ENCODE measurements around the gene NBAS.
"Not testable (repeated sequence)": the region's sequence is repeated elsewhere in the genome, so short reads cannot be mapped to it uniquely, and the experiment has no call there.

The NBAS gene

DNA sequence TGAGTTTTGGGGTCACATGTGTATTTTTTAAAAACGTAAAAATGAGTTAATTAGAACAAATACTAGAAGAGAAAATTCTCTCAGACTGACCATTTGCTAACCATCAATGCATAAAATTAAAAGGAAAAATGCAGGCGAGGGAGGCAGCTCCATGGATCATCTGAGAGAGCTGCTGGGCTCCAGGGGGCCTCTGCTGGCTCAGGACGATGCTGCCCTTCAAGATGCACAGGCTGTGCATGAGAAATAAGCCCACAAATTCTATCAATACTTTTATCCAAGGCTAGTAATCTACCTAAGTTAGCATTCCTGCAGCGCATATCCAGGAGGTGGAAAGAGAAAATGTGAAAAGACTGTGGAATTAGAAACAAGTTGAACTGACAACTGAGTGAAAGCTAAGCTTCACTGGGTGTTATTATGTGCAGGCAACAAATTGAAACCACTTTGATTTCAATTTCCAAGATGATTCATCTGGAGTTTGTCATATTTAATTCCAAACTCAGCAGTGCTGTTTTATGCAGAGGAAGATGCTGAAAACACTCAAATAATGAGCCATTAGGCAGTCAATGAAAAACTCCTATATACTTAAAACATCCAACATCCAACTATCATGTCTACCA is 261.1 kb downstream of the NBAS start:
- no peak for DNase-seq

DNA sequence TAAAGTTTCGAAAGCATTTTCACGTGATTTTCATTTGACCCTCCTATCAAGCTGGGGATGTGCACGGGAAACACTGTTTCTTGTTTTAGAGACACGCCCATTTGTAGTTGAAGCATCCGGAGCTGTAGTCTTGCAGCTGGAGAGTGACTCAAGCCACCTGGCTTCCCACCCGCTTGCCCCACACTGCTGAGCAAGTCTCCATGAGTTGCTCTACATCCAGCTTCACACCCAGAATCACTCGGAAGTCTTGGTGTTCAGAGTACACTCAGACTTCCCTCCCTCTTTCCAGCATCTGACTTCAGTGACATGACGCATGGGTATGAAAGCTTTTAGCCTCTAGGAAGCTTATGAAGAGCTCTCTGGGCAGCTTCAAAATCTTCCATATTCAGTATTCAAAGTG is 262.4 kb downstream of the NBAS start:
- DNase-seq = no peak

- no peak for DNase-seq
These were observed 267.7 kb downstream of the NBAS start for GRCh38 chr2:15293262-15293937.

GRCh38 chr2:15287447-15288184 is 273.5 kb downstream of the NBAS start:
- no peak for DNase-seq

GRCh38 chr2:15284614-15285013 is 276.5 kb downstream of the NBAS start:
- no peak for DNase-seq

GRCh38 chr2:15281681-15282080 is 279.5 kb downstream of the NBAS start:
- no peak for DNase-seq

DNA sequence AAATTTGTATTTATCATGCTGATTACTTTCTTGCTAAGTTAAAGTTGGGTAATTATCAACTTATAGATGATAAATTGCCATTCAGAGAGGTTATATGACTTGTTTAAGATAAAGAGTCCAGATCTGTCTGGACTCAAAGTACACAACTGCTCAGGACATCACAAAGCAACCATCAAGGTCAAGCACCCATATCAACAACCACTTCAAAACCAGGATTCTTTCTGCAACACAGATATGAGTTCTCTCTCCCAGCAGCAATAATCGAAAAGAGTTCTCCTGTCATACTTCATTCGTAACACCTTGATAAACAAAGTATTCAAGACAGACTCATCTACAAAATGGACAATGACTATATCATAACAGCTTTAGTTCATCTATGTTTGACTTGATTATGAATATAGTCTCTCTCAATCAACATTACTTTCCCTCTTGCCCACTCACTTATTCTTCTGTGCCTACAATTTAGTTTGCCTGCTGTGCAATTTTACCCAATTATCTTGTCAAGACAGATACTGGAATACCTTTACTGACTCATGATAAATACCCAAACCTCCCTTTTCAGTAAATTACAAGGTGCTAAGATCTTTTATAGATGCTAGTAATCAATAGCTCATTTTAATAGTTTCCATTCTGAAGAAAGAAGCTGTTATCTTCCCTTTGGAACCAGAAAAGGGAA is 281.8 kb downstream of the NBAS start:
- DNase-seq = peak; percentile 11

DNA sequence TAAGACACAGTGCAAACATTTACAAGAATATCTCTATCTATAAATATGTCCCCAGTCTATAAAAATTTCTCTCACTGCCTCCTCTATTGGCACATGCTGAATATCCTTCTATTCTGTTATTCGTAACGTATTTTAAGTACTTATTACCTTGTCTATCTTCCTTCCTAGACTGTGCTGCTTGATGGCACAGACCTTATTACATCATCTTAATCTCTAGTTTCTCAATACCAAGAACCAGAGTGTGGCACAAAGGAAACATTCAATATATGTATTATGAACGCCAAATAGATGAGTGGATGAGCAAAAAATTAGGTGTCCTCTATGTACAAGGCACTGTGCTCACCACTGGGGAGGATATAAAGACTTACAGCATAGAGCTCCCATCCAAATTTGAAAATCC is 282.8 kb downstream of the NBAS start:
- no peak for DNase-seq

DNA sequence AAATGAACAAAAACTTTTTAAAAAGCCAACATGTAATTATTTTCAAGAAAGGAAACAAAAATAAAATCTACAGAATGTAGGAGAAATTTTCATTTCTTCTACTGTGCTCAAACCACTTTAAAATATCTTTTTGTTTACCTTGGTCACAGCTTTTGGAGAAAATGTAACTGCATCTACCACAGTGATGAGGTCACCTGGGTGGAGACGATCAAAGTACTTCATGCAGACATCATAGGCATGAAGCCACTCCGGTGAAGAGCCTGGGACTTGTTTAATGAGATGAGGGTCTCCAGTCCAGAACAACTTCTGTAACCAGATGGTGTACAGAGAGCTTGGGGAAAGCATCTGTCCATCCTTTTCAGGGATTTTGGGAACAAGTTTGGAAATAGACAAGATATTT is 285.8 kb downstream of the NBAS start:
- no peak for DNase-seq

GRCh38 chr2:15273452-15273851 is 287.7 kb downstream of the NBAS start:
- DNase-seq = no peak

DNA sequence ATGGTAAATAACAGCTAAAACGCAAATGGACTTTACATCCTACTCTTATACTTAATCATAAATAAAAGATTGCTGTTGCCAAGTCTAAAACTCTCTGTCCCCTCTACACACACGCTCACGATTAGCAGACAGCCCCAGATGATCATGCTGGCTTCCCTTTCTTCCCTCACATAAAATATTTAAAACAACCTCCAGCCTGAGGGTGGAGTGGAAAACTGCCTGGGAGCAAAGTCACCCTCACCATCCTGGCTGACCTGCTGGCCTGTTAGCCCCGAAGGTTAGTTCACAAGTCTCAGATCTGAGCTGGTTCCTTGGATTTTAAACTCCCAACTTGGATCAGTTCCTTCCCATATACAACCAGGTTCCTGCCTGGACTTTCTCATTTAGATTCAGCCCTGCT is 288.2 kb downstream of the NBAS start:
- DNase-seq = peak; percentile 10

GRCh38 chr2:15271941-15272542 is 289.1 kb downstream of the NBAS start:
- DNase-seq = no peak

DNA sequence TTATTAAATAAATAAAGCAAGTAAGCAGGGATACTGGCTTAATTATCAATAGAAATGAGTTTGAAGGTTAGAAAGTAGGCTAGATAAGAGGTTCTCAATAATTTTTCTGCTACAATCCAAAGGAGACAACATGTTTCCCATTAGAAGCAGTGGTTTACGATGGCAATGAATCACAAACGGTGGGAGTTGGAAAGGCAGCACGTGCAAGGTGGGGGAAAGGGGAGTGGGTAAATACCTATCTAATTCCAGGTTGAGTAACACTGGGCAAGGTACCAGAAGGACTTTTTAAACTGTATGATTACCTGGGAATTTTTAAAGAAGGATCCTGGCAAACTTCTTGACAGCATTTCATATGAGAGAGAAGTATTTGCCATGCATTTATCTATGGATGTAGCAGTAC is 289.9 kb downstream of the NBAS start:
- no peak for DNase-seq

GRCh38 chr2:15269043-15269442 is 292.1 kb downstream of the NBAS start:
- DNase-seq = no peak

GRCh38 chr2:15265889-15266288 is 295.2 kb downstream of the NBAS start:
- DNase-seq = no peak

DNA sequence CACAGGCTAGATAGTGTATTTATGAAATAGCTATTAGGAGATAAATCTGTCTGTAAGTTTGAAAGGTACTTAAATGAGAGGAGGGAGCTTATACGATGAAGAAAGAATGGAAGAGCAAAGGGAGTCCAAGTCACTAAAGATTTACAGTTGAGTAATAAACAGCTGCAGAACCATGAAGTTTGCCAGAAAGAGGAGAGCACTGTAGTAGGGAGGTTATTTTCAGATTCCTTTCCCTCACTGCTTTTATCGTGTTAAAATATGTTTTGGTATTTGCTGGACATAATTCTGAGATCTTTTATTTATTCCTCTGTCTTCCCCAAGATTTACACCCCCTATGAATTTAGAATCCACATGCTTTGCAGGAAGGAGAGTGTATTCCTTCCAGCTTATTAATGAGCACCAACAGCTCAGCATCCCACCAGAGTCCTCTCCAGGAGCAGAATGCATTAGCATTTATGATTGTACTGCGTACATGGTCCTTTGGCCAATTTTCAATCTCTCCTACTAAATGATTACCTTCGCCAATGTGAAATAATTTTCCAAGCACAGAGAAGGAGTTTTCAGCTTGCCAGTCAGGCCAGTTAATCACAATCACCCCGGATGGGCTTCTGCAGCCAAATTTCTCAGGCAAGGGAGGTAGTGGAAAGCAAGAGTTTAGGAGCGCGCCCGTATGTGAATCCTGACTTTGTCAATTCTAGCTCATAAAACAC is 297.0 kb downstream of the NBAS start:
- no peak for DNase-seq

DNA sequence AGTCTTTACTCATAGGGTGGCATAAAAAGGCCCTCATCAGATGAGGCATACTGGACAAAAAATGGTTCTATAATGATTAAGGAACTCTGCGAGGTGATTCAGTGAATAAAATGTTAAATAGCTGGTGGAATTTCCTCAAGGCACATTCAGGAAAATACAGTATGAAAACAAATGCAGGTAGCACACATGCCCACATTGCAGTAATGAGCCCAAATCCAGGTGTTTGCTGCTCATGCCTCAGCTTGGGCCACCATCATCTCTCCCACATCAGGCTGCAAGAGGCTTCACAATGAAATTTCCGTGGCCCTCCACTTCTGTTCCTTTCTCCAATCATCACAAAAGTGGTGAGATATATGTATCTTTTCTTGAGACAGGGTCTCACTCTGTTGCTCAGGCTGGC is 298.3 kb downstream of the NBAS start:
- DNase-seq = no peak

DNA sequence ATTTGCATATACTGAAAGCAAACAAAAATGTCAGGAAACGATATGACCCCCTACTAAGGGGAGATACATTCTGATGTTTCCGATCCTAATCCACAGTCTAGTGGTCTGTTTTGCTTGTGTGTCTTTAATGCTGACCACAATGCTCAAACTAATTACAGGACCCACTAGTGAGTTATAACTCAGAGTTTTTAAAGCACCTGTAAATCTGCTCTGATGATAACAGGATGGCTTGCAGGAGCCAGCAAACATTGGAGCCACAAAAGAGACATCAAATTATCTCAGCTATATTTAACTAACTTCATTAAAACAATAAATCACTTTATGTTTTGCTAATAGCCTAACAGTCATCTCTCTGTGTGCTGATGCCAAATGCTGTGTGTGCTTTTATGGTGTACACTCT is 300.3 kb downstream of the NBAS start:
- DNase-seq = no peak

DNA sequence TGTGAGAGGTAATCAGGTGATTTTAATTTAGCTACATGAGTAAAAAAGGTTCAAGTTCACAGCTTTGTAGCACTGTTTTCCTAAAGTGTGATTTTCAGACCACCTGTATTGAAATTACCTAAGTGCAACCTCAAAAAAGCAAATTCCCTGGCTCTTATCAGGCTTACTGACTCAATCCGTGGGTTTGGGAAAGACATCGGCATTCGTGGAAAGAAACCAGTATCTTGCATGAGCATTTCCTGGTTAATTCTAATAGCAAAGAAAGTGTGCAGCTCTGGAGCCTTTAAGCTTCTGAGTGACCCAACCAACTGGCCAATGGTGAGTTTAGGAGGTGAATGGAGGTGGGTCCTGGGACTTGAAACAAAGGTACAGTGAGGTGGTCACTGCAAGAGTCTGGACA is 300.9 kb downstream of the NBAS start:
- DNase-seq = no peak

- no peak for DNase-seq
These were observed 301.8 kb downstream of the NBAS start for GRCh38 chr2:15259356-15259756.

GRCh38 chr2:15258385-15258784 is 302.7 kb downstream of the NBAS start:
- DNase-seq = not testable (repeated sequence)

GRCh38 chr2:15253835-15254286 is 307.3 kb downstream of the NBAS start:
- DNase-seq = no peak

GRCh38 chr2:15253247-15253646 is 307.9 kb downstream of the NBAS start:
- DNase-seq = no peak

All from eye (tissue), 1 donor.